Measurements from ENCODE around the gene MYBPH.

- TF ChIP-seq, protein P1, sequence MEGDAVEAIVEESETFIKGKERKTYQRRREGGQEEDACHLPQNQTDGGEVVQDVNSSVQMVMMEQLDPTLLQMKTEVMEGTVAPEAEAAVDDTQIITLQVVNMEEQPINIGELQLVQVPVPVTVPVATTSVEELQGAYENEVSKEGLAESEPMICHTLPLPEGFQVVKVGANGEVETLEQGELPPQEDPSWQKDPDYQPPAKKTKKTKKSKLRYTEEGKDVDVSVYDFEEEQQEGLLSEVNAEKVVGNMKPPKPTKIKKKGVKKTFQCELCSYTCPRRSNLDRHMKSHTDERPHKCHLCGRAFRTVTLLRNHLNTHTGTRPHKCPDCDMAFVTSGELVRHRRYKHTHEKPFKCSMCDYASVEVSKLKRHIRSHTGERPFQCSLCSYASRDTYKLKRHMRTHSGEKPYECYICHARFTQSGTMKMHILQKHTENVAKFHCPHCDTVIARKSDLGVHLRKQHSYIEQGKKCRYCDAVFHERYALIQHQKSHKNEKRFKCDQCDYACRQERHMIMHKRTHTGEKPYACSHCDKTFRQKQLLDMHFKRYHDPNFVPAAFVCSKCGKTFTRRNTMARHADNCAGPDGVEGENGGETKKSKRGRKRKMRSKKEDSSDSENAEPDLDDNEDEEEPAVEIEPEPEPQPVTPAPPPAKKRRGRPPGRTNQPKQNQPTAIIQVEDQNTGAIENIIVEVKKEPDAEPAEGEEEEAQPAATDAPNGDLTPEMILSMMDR (IDR thresholded peaks at IDR 0.05) = no peak
- no peak for TF ChIP-seq POLR2A (IDR thresholded peaks at IDR 0.05)
- TF ChIP-seq EP300 (IDR thresholded peaks at IDR 0.05) = no peak
- no peak for TF ChIP-seq POLR2AphosphoS5 (IDR thresholded peaks at IDR 0.05)
Observed at GRCh38 chr1:203151362-203152157, 24.1 kb downstream of the MYBPH start.

Measured in sigmoid colon (tissue), 4 donors.